ENCODE results near the gene SPRR4. TPM values are rescaled to one million over a fixed set of nuclear protein-coding genes. Genes with fewer than 3 reads are reported as not detected.

The SPRR4 gene
- total and polyA plus RNA-seq, 10 of the 15 experiments (the other 5 are each of a cell fraction or from before 2014, with no cell fraction given) = not detected

GRCh38 chr1:152967201-152967600, 3.2 kb upstream of the SPRR4 start:
- intact Hi-C loops (cut with micrococcal nuclease; ENCODE audit: unreplicated experiment) (loop anchor here (10.0 kb wide), 1 partner anchor 258 kb away; no protein-coding TSS in a partner anchor), in situ Hi-C loops (cut with MboI) (no loop called here)
- FAIRE-seq (no peak), DNase-seq (ENCODE audit: low read depth, low spot score) (no peak), ATAC-seq (peak; percentile 80)
- WGBS (ENCODE audit: insufficient coverage, insufficient replicate concordance, low lambda C conversion rate, missing lambda C conversion rate) = under 1% methylated on average over 7 of the region's 7 CpGs
- Histone ChIP-seq H3K4me3 (no peak overlapping the region), H3K27ac (ENCODE audit: control insufficient read depth, insufficient read depth) (no peak overlapping the region), H3K79me2 (ENCODE audit: control insufficient read depth, insufficient read depth, low read length) (no peaks in the 10 kb centered on the region), H3K27me3 (replicated peaks in 1 of 2; ENCODE audit: control insufficient read depth in 2 of 2, insufficient read depth in 2 of 2, low read length in 1 of 2) (no peaks in the 10 kb centered on the region; a peak in 1 of 4 replicates), H2AFZ (ENCODE audit: control insufficient read depth, low read depth, low read length) (no peak overlapping the region), H3K4me2 (ENCODE audit: control insufficient read depth, insufficient read depth) (no peak overlapping the region), H3K9me3 (replicated peaks; ENCODE audit: control insufficient read depth, insufficient read depth, low read length) (no peaks in the 10 kb centered on the region), H4K20me1 (ENCODE audit: control insufficient read depth, insufficient read depth) (no peaks in the 10 kb centered on the region), H3K36me3 (ENCODE audit: control insufficient read depth in 2 of 2, insufficient read depth in 2 of 2, low read length in 1 of 2) (no peaks in the 10 kb centered on the region), H3K4me1 (ENCODE audit: control insufficient read depth, insufficient read depth, low read length) (peaks cover 6% of the 10 kb centered on the region; the same call in 1 of the 2 replicates), H3K9ac (ENCODE audit: control insufficient read depth, insufficient read depth, low read length) (no peak overlapping the region)
- TF ChIP-seq KLF5 (IDR thresholded peaks at IDR 0.05; ENCODE audit: partially characterized antibody) (no peak), EED (IDR thresholded peaks at IDR 0.05; ENCODE audit: low read depth) (0 out of 2 replicates have a peak, but pooled peaks have one; percentile 29), KDM1A (IDR thresholded peaks at IDR 0.05; ENCODE audit: borderline replicate concordance) (no peak), IRF4 (IDR thresholded peaks at IDR 0.05; ENCODE audit: low read depth, low read length) (0 out of 2 replicates have a peak, but pooled peaks have one; percentile 43), RBBP5 (conservative IDR thresholded peaks at IDR 0.05) (no peak), EGR1 (IDR thresholded peaks at IDR 0.05; ENCODE audit: borderline replicate concordance in 1 of 2, low read depth in 2 of 2, low read length in 2 of 2) (no peak), NFYA (IDR thresholded peaks at IDR 0.05; ENCODE audit: borderline replicate concordance, low read depth, low read length) (no peak), TCF7 (IDR thresholded peaks at IDR 0.05; ENCODE audit: borderline replicate concordance) (no peak), NR2F1 (conservative IDR thresholded peaks at IDR 0.05) (no peak), MXI1 (IDR thresholded peaks at IDR 0.05; ENCODE audit: low read depth, low read length) (no peak), SKIL (IDR thresholded peaks at IDR 0.05; ENCODE audit: low read depth, poor library complexity, severe bottlenecking) (no peak), JUNB (IDR thresholded peaks at IDR 0.05) (peak; percentile 76), ZSCAN29 (IDR thresholded peaks at IDR 0.05) (no peak), NFIC (IDR thresholded peaks at IDR 0.05; ENCODE audit: low read depth, low read length) (0 out of 2 replicates have a peak, but pooled peaks have one; percentile 28), SMAD1 (IDR thresholded peaks at IDR 0.05; ENCODE audit: low read depth, partially characterized antibody) (no peak), PAX8 (IDR thresholded peaks at IDR 0.05) (no peak), BHLHE40 (IDR thresholded peaks at IDR 0.05; ENCODE audit: borderline replicate concordance in 1 of 2, low read depth in 2 of 2, low read length in 1 of 2) (peak in 1 of 2 experiments; percentile 10; a peak in 1 of 4 replicates), TBL1XR1 (IDR thresholded peaks at IDR 0.05; ENCODE audit: low read depth, low read length) (no peak)
- no TSS peak for BruUV-seq (replicated peaks)
- CTCF ChIA-PET = interaction anchor here (0.9 kb wide), 1 partner anchor 226 kb away, joined by 6 read pairs; no protein-coding TSS in a partner anchor
- POLR2A ChIA-PET = no interaction called here
- RAD21 ChIA-PET (ENCODE audit: unreplicated experiment) = no interaction called here
- SMC1A ChIA-PET (ENCODE audit: uncharacterized antibody, unreplicated experiment) = interaction anchor here (1.1 to 1.8 kb wide), 4 partner anchors 13 to 65 kb away, joined by 3 to 5 read pairs (median 4); no protein-coding TSS in a partner anchor

All from GM12878 (cell line).